Measurements from ENCODE around the gene PLK3. TPM values are rescaled to one million over a fixed set of nuclear protein-coding genes. Genes with fewer than 3 reads are reported as not detected.

PLK3 gene
- total and polyA plus RNA-seq, 9 of the 15 experiments (the other 6 are each of a cell fraction or from before 2014, with no cell fraction given), result 0.52 to 22.7 (median 11.0) TPM

GRCh38 chr1:44812822-44813543 is 12.8 kb downstream of the PLK3 start:
- Histone ChIP-seq H3K9me3 (replicated peaks; ENCODE audit: control insufficient read depth, insufficient read depth, low read depth, low read length) (no peaks in the 10 kb centered on the region; the same call in 1 of the 2 replicates), H3K27me3 (ENCODE audit: control insufficient read depth in 2 of 2, insufficient read depth in 2 of 2, low read length in 2 of 2) (no peaks in the 10 kb centered on the region), H3K27ac (ENCODE audit: extremely low read depth, low read depth, low read length) (no peak overlapping the region), H3K4me1 (replicated peaks in 1 of 2; ENCODE audit: control insufficient read depth in 2 of 2, insufficient read depth in 2 of 2, low read length in 2 of 2) (peaks cover 40 to 45% of the 10 kb centered on the region in 2 experiments), H3K4me2 (ENCODE audit: insufficient read depth, low read length) (no peak overlapping the region), H3K4me3 (no peak overlapping the region), H2AFZ (ENCODE audit: low read depth, low read length) (no peak overlapping the region), H3K9ac (ENCODE audit: insufficient read depth in 1 of 2, low read depth in 2 of 2, low read length in 2 of 2) (peak overlapping the region in 1 of 2 experiments; percentile 64; a peak in 2 of 4 replicates), H3K9me1 (ENCODE audit: control insufficient read depth, insufficient read depth, low read length) (peaks cover 6% of the 10 kb centered on the region), H3K36me3 (ENCODE audit: control insufficient read depth, insufficient read depth, low read length) (no peaks in the 10 kb centered on the region), H3K79me2 (ENCODE audit: control insufficient read depth, insufficient read depth, low read length) (peaks cover 13% of the 10 kb centered on the region; the same call in 1 of the 3 replicates), H4K20me1 (replicated peaks; ENCODE audit: control insufficient read depth, insufficient read depth, low read length) (no peaks in the 10 kb centered on the region)
- DNase-seq (ENCODE audit: extremely low read depth in 1 of 4, low spot score in 3 of 4) (no peak), FAIRE-seq (no peak), ATAC-seq (no peak)
- intact Hi-C loops (cut with micrococcal nuclease), result no loop called here
- CTCF ChIA-PET (ENCODE audit: low intra/inter-chr PET ratio), result no interaction called here
- WGBS (ENCODE audit: insufficient coverage, low coverage, missing lambda C conversion rate), result 90% methylated on average over 42 of the region's 48 CpGs
- POLR2A ChIA-PET, result interaction anchor here (0.6 to 16.9 kb wide), 8 partner anchors 6 to 91 kb away, joined by 3 to 594 read pairs (median 4); partner anchors contain the start of gene RPS8
- BruUV-seq (replicated peaks), result no TSS peak
- in situ Hi-C loops (cut with MboI), result no loop called here
- TF ChIP-seq ESRRA (IDR thresholded peaks at IDR 0.05; ENCODE audit: borderline replicate concordance, low read depth) (no peak), SFPQ (IDR thresholded peaks at IDR 0.05; ENCODE audit: low read depth, low read length) (no peak), KAT8 (IDR thresholded peaks at IDR 0.05; ENCODE audit: low read depth) (no peak), ZSCAN29 (IDR thresholded peaks at IDR 0.05) (no peak), E2F1 (CRISPR knock-in tag; IDR thresholded peaks at IDR 0.05) (no peak), POLR2G (IDR thresholded peaks at IDR 0.05; ENCODE audit: low read depth, low read length) (peak; percentile 42; the same call in 1 of the 2 replicates), RBBP5 (IDR thresholded peaks at IDR 0.05; ENCODE audit: borderline replicate concordance, insufficient read depth, low read length, poor library complexity, severe bottlenecking) (no peak), RBM34 (IDR thresholded peaks at IDR 0.05; ENCODE audit: borderline replicate concordance, insufficient read depth, low read length) (no peak), ASH1L (IDR thresholded peaks at IDR 0.05; ENCODE audit: borderline replicate concordance, low read depth, partially characterized antibody) (no peak), HNRNPLL (IDR thresholded peaks at IDR 0.05; ENCODE audit: low read depth, low read length, poor library complexity, severe bottlenecking) (no peak), HNRNPK (IDR thresholded peaks at IDR 0.05; ENCODE audit: low read depth, low read length, poor library complexity, severe bottlenecking) (no peak), HNRNPL (IDR thresholded peaks at IDR 0.05; ENCODE audit: low read depth, low read length) (peak; percentile 22; the same call in 1 of the 2 replicates), HDGF (IDR thresholded peaks at IDR 0.05) (no peak), ELF4 (CRISPR knock-in tag; IDR thresholded peaks at IDR 0.05) (no peak)
- TF ChIP-seq, protein P1, sequence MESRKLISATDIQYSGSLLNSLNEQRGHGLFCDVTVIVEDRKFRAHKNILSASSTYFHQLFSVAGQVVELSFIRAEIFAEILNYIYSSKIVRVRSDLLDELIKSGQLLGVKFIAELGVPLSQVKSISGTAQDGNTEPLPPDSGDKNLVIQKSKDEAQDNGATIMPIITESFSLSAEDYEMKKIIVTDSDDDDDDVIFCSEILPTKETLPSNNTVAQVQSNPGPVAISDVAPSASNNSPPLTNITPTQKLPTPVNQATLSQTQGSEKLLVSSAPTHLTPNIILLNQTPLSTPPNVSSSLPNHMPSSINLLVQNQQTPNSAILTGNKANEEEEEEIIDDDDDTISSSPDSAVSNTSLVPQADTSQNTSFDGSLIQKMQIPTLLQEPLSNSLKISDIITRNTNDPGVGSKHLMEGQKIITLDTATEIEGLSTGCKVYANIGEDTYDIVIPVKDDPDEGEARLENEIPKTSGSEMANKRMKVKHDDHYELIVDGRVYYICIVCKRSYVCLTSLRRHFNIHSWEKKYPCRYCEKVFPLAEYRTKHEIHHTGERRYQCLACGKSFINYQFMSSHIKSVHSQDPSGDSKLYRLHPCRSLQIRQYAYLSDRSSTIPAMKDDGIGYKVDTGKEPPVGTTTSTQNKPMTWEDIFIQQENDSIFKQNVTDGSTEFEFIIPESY (CRISPR knock-in tag; IDR thresholded peaks at IDR 0.05), result peak; percentile 86
